GM19238 (cell line): ENCODE results near the gene ZNF26.

Experiments used
- DNase-seq: peaks from one replicate; pipeline ENCODE4 v3.0.0; 2011; ENCODE audit warnings: low spot score; ENCODE audit not compliant: insufficient read length

The ZNF26 gene

GRCh38 chr12:133061954-133062353 lies 75.8 kb downstream of the ZNF26 start:
- no peak for DNase-seq

- no peak for DNase-seq
Observed at GRCh38 chr12:133063556-133063955, 77.4 kb downstream of the ZNF26 start.

DNA sequence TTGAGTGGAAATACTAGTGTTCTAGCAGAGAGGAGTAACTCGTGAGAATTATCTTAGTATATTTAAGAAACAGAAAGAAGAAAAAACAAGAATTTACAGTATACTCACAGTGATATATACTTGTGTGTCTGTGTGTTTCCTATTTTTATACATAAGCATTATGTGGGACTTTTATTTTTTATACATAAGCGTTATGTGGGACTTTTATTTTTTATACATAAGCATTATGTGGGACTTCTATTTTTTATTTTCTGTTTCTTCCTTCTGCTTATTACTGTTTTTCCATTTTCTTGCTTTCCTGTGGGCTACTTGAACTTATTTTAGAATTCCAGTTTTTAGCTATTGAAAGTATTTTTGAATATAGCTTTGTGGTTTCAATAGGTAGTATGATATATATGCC lies 87.7 kb downstream of the ZNF26 start:
- DNase-seq = no peak
